ENCODE data around the gene FOXN3. TPM values are rescaled to one million over a fixed set of nuclear protein-coding genes. Genes with fewer than 3 reads are reported as not detected.
A peak's percentile ranks its signal among the peaks of the same experiment; 100 is the strongest.

The FOXN3 gene
- total RNA-seq, 1 experiment from 2014 or later = 125 TPM

GRCh38 chr14:89302396-89302950 is 114.6 kb downstream of the FOXN3 start:
- H3K4me2 ChIP-seq (ENCODE audit: insufficient read depth, insufficient read length, low read length) = no peak overlapping the region

More at GRCh38 chr14:89302396-89302950, 114.6 kb downstream of the FOXN3 start:
- peak overlapping the region; percentile 36 to 61 (median 39) for H3K27ac Mint-ChIP-seq
- no peak for TF ChIP-seq CTCF (conservative IDR thresholded peaks at IDR 0.05)
- Histone ChIP-seq H3K14ac (ENCODE audit: insufficient read depth, low read length) (no peak overlapping the region), H3K27me3 (ENCODE audit: insufficient read depth, low read length) (no peaks in the 10 kb centered on the region), H3K9me3 (ENCODE audit: control insufficient read depth, low read depth, low read length) (no peaks in the 10 kb centered on the region), H4K91ac (ENCODE audit: insufficient read length, low read depth, low read length) (no peak overlapping the region), H3T11ph (ENCODE audit: low read length) (no peak overlapping the region), H3K27ac (ENCODE audit: insufficient read length, low read depth, low read length) (no peak overlapping the region), H4K20me1 (ENCODE audit: control insufficient read depth, insufficient read depth, insufficient read length) (no peaks in the 10 kb centered on the region), H3K56ac (ENCODE audit: insufficient read length, low read depth, low read length) (no peak overlapping the region), H2AK5ac (ENCODE audit: insufficient read length, low read length) (peak overlapping the region; percentile 39), H3K18ac (ENCODE audit: insufficient read length, low read depth, low read length) (no peak overlapping the region), H4K8ac (replicated peaks; ENCODE audit: insufficient read length, low read depth, low read length) (no peak overlapping the region), H2AFZ (ENCODE audit: low read length) (no peak overlapping the region), H3K23me2 (ENCODE audit: insufficient read length, low read depth, low read length, poor library complexity, severe bottlenecking) (no peaks in the 10 kb centered on the region), H4K5ac (ENCODE audit: insufficient read length, low read depth, low read length) (no peak overlapping the region), H3K79me2 (ENCODE audit: insufficient read depth, low read length) (peaks cover 15% of the 10 kb centered on the region; the same call in 1 of the 2 replicates), H3K79me1 (ENCODE audit: insufficient read depth, low read depth, low read length, poor library complexity, severe bottlenecking) (peaks cover 3% of the 10 kb centered on the region), H3K9ac (ENCODE audit: extremely low read depth, insufficient read length, low read length) (no peak overlapping the region), H2BK15ac (ENCODE audit: low read depth, low read length) (no peak overlapping the region), H3K4me1 (ENCODE audit: insufficient read depth, low read length) (peaks cover 22% of the 10 kb centered on the region), H2BK12ac (ENCODE audit: insufficient read length, low read depth, low read length) (peak overlapping the region; percentile 10), H2BK120ac (ENCODE audit: low read depth, low read length, poor library complexity, severe bottlenecking) (no peak overlapping the region), H3K23ac (ENCODE audit: insufficient read length, low read depth, low read length) (no peak overlapping the region), H3K4ac (ENCODE audit: low read depth, low read length) (no peak overlapping the region), H2BK5ac (ENCODE audit: insufficient read length, low read length) (no peak overlapping the region), H2BK20ac (ENCODE audit: low read depth, low read length, poor library complexity, severe bottlenecking) (no peak overlapping the region)
- no peak overlapping the region; a peak in 1 of 5 replicates for H3K4me3 Mint-ChIP-seq
- peaks cover 24 to 56% (median 35%) of the 10 kb centered on the region in 3 experiments; a peak in 6 of 7 replicates for H3K36me3 Mint-ChIP-seq (ENCODE audit: insufficient read depth in 1 of 3, low read depth in 3 of 3)
- no CpG with 5 or more reads among the region's 7 CpGs for WGBS (ENCODE audit: extremely low coverage, insufficient read length, low lambda C conversion rate)
- H3K4me1 Mint-ChIP-seq = peaks cover 60 to 66% of the 10 kb centered on the region in 2 experiments
- H3K9me3 Mint-ChIP-seq = no peaks in the 10 kb centered on the region
- no peak for DNase-seq
- no peaks in the 10 kb centered on the region for H3K27me3 Mint-ChIP-seq (ENCODE audit: low read depth)
